RCC 7860 (cell line): ENCODE measurements around the gene LRMDA.

Experiments
- DNase-seq: peaks from one replicate; pipeline ENCODE4 v3.0.0-alpha.2; 2015; ENCODE audit warnings: low spot score
- FAIRE-seq: peaks from 2 replicates; lab custom pipeline; 2012; peaks lifted over from hg19 to GRCh38; lab: Jason Lieb, UNC

LRMDA gene

DNA sequence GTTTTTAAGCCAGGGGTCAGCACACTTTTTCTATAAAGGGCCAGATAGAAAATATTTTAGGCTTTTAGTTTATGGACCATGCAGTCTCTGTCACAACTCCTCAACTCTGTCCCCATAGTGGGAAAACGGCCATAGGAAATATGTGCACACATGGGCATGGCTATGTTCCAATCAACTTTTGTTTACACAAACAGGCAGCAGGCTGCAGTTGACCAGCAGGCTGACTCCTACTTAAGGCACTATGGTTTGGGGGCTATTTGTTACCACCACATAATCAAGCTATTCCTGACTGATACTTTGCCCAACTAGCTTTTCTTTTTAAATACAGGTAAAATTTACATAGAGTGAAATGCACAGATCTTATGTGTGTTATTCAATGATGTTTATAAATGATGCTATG lies 362.4 kb downstream of the LRMDA start:
- DNase-seq (no peak), FAIRE-seq (no peak)

GRCh38 chr10:75801121-75801520 lies 369.7 kb downstream of the LRMDA start:
- FAIRE-seq (no peak), DNase-seq (no peak)

DNA sequence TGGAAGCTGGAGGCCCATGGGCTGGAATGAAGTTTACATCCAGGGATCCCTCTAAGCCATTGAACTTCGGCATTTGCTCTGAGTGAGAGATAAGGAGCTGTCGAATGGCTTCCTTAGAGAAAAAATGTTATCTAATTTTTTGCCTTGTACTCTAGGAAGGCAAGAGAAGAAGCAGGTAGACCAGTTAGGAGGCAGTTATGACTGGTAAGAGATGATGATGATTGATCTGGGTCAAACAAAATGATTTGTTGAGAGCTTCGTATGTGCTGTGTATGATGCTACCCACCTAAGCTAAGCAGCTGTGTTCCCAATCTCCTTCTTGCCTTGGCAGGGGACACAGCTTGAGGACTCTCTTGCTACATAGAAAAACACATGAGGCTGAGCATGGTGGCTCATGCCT lies 370.2 kb downstream of the LRMDA start:
- FAIRE-seq: no peak
- DNase-seq: no peak

DNA sequence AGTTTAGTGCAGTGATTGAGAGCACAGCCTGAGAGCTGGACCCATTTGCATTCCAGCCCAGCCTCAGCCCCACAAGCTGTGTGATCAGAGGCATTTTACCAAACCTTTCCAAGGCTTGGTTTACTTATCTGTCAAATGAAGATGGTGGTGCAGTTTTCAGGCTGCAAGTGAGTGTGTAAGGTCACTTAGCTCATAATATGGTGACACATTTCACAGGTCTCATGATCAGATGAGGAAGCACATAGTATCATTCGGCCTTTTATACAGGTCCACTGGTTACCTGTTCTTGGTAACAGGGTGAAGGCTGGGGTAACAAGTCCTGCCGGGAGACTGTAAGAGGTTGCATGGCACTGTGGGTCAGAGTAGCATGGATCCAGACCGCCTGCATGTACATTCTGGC lies 371.7 kb downstream of the LRMDA start:
- no peak for FAIRE-seq
- DNase-seq: no peak

DNA sequence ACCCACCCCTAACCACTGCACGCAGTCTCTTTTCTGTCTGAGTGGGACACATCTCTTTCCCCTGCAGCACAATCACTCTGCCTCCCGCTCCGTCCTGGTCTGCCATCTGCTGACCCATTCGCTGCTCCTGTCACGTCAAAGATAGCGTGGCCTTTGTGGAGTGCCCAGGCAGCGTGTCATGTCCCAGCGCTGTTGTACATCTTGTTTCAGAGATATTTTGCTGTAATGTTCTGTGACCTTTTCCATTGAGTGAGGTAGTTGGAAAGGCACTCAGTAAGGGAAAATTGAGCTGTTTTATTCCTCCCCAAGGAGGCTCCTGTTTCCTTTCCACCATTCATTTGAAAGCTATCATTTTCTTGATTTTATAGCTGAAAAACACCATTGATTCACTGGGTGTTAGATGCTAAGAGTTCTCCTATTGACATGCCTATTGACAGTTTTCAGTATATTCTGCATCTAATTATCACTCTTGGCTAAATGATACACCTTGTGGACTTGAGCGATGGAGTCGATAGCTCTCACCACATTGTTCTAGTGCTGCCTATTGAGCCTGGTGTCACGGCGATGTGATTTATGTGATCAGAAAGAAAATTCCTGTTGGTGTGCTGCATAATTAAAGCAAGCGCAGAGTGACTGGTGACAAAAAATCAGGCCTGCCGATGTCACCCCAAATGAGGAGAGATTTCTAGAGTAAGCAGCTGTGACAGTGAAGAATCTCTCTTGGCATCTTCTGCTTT lies 372.6 kb downstream of the LRMDA start:
- DNase-seq (no peak), FAIRE-seq (no peak)

DNA sequence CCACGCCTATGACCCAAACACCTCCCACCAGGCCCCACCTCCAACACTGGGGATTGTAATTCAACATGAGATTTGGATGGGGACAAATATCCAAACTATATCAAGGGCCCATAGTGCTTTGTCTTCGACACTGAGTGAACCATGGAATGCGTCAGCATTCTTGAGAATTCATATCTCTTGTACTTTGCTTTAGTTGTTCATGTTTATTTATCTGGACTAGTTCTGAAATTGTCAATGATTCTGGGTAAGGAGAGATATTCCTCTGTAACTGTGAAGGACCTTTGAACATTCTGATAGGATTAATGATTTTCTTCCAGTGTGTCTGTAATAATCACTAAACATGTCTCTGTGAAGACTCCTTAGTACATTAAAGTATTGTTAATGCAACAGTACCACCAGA lies 374.8 kb downstream of the LRMDA start:
- FAIRE-seq (no peak), DNase-seq (no peak)

DNA sequence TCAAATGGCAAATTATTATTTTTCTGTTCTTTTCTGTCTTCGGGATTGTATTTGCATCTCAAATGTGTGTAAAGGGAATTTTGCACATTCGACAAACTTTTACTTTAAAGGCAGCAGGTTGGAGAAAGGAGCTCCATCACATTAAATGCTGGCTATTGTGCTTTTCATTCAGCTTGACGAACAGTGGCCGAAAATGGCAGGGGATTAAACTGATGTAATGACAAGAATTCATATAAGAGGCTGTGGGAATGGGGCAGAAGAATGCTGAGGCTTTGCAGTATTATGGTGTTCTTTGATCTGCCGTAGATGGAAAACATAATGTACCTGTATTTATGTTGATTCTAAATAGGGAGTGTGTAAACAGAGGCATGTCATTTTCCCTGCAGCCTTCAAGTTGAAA lies 376.0 kb downstream of the LRMDA start:
- no peak for FAIRE-seq
- no peak for DNase-seq

DNA sequence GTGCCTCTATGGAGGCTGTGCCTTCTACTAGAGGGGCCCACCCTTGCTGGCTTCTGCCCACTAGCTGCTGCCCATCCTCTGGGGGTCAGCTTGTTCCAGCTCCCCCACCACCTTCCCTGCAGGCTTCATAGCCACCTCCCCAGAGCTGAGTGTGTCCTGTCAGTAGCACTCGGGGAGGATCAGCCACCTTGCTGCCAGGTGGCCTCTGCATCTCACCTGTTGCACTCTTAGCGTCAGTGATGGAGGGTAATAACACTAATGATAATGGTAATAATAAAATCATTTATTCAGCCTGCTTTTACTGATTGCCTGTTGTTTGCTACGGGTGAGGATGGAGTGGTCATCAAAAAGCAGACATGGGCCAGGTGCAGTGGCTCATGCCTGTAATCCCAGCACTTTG lies 377.6 kb downstream of the LRMDA start:
- no peak for FAIRE-seq
- DNase-seq: no peak

DNA sequence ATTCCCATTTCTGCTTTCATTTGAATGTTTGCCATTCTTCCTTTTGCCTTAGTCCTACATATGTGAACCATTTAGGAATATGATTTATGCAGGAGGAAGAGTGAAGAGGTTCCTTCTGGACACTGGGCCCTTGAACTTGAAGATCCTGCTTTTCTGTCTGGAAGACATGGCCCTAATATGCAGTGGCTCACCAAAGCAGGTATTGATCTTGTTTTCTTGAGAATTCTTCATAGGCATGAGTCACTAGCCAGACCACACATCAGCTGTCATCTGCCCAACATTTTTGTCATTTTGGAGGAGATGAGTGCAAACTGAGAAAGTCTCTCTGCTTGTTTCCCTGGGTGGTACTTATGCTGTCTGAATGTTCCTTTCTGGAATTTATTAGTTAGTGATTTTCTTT lies 382.6 kb downstream of the LRMDA start:
- DNase-seq: no peak
- FAIRE-seq: no peak

DNA sequence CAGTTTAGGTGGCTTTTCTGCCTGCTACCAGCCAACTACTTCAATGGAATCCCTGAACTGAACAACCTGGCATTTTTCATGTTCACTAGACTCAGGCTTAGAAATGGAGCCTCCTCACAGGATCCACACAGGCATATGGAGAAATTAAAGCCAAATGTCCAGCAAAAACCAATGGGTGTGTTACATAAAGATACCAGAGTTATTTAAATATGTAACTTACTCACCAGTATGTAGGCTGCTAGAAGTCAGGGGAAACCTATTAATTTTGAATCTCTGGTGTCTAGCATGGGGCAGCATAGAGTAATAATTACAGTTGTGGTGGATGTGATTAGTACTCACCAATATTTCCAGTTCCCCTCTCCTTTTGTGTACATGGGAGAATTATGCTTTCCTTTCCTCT lies 383.6 kb downstream of the LRMDA start:
- DNase-seq (no peak), FAIRE-seq (no peak)

GRCh38 chr10:75817198-75817597 lies 385.8 kb downstream of the LRMDA start:
- DNase-seq: no peak
- FAIRE-seq: no peak

GRCh38 chr10:75818552-75818951 lies 387.1 kb downstream of the LRMDA start:
- no peak for FAIRE-seq
- DNase-seq: no peak

GRCh38 chr10:75825235-75825634 lies 393.8 kb downstream of the LRMDA start:
- no peak for DNase-seq
- no peak for FAIRE-seq

GRCh38 chr10:75825661-75826060 lies 394.2 kb downstream of the LRMDA start:
- DNase-seq: no peak
- no peak for FAIRE-seq

DNA sequence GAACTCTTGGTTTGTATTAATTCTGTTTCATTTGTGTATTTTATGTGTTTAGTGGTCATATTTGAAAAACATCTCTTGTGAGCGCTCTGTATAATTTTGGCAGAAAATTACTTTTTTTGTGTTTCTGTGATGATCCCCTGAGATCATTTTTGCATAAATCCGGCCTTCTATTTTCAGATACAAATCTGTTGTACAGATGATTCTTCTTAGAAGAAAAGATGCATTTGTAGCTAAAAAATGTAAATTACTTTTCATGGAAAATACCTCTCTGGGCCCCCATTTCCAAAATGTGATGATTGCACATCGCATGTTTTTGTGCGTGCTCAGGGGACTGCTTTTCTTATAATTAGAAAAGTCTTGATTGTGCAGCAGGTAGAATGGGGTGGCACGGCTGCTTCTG lies 395.4 kb downstream of the LRMDA start:
- no peak for DNase-seq
- FAIRE-seq: no peak

DNA sequence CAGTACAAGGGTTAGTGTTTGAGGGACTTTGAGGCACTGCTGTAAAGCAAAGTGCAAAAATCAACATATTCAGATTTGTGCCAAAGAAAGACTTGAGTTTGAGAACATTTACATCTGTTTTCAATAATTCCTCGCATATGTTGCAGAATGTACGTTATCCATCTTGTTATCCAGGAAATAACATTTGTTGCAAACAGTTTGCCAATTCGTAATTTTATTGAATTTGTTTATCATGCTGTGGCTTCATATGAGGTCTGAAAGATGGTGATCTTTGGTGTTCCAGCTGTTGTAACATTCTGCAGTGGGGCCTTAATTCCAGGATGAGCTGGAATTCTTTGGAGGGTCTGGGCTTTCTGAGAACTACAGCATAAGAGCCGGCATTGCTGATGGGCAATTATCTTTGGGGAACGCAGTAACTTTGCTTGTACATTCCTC lies 396.2 kb downstream of the LRMDA start:
- DNase-seq: no peak

GRCh38 chr10:75828413-75828812 lies 397.0 kb downstream of the LRMDA start:
- DNase-seq (no peak), FAIRE-seq (no peak)

More for the DNA sequence above, 396.2 kb downstream of the LRMDA start:
- FAIRE-seq: no peak

DNA sequence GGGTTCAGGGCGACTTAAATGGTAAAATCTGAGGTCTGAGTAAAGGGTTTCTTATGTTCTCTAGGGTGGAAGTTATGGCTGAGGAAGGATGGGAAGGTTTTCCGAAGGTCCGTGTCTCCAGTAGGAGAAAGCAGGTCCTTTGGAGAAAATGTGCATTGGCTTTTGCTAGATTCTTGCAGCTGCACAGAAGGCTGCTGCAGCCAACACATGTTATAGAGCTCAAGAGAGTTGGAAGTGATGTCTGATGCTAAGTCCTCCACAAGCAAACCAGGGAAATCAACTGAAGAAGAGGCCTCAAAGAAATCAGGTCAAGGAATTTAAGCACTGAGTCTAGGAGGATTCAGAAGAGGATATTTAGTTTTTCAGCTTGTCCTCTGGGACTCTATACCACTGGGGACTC lies 404.6 kb downstream of the LRMDA start:
- DNase-seq (no peak), FAIRE-seq (no peak)

DNA sequence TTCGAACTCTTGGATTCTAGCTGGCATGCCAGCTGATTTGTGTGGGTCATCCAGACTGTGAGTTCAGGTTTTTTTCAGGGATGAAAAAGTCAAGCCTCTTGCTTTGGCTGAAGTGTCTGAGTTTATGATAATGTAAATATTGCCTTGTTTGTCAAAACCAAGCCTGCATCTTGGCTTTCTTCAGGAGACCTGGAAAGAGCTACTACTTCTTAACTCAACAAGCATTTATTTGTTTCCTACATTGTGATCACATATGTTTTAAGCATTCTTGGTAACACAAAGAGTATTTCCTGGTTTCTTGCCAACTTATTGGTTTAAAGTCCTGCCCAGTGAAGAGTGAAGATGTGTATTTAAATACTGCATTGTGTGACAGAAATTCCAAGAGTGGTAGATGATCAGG lies 407.1 kb downstream of the LRMDA start:
- DNase-seq (no peak), FAIRE-seq (no peak)

DNA sequence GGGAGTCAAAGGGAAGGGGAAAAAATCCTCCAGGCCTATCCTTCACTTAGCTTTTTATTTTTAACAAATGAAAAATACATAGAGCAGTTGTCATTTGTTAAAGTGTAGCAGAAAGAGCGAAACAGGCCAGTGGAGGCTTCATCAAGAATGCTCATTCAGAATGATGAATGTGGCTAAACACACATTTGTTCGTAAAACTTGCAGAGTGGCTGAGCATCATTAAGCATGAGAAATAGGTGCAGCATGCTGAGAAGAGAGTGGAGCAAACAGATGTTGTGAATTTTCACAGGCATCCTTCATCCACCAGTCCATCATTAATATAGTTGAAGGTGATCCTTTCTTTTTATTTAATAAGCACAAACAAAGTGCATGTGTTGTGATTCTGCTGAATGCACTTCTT lies 407.6 kb downstream of the LRMDA start:
- no peak for FAIRE-seq
- no peak for DNase-seq

DNA sequence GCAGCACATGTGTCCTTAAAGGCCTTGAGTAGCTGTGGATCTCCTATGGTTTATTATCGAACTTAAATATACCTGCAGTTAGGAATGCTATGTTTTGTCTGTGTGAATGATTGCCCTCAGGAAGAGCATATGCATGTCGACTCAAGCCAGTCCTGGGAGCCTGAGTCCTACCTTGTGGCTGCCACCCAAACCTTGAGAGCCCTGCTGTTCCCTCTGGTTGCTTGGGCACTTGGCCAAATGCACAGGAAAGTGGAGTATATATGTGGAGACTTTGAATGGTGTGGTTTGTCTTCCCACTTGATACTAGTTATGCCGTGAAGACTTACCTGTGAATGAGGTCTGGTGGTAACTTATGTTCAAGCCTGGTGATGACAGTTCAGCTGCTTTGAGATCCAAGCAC lies 409.8 kb downstream of the LRMDA start:
- DNase-seq (no peak), FAIRE-seq (no peak)

GRCh38 chr10:75845176-75845947 lies 413.9 kb downstream of the LRMDA start:
- DNase-seq: no peak

More at GRCh38 chr10:75845176-75845947, 413.9 kb downstream of the LRMDA start:
- FAIRE-seq: no peak
